ENCODE results near the gene RNF182.
"Not testable (repeated sequence)": the region's sequence is repeated elsewhere in the genome, so short reads cannot be mapped to it uniquely, and the experiment has no call there.

Gene RNF182

DNA sequence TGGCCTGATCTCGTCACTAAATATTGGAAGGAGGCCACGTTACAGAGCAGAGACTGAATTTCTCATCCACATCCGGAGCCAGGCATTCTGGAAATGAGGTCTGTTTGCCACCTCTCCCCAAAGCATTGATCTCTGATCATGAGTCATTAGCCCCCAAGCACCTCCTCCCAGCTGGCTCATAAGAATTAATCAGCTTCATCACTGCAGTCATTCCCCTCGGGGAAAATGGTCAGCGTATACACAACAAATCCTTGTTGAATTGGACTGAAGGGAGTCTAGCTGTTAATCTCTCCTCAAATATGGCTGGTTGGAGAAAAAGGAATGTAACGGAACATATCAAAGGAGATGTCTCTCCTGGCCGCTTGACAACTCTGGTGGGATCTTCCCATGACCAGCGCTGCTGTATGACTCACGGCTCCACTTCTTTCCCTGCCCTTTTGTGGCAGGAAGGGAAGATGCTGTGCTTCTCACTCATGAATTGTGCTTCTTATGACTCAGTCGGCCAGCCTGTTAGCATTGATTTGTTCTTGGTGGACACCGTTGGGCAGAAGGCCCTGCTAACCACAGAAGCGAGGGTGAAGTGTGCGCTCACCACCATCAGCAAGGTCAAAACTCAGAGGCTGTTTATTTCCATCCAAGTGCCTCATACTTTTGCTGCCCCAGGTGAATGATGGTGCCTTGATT, 76.7 kb downstream of the RNF182 start:
- DNase-seq (ENCODE audit: low spot score) = no peak

DNA sequence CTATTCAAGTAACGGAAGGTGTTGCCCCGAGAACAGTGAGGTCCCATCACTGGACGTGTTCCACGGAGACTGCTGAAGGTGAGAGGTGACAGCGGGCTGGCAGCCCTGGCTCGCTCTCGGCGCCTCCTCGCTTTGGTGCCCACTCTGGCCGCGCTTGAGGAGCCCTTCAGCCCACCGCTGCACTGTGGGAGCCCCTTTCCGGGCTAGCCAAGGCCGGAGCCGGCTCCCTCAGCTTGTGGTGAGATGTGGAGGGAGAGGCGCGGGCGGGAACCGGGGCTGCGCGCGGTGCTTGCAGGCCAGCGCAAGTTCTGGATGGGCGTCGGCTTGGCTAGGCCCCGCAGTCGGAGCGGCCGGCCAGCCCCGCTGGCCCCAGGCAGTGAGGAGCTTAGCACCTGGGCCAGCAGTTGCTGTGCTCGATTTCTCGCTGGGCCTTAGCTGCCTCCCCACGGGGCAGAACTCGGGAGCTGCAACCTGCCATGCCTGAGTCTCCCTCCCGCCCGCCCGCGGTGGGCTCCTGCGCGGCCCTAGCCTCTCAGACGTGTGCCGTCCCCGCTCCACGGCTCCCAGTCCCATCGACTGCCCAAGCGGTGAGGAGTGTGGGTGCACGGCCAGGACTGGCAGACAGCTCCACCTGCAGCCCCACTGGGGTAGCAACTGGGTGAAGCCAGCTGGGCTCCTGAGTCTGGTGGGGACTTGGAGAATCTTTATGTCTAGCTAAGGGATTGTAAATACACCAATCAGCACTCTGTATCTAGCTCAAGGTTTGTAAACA, 77.6 kb downstream of the RNF182 start:
- DNase-seq (ENCODE audit: low spot score) = no peak

DNA sequence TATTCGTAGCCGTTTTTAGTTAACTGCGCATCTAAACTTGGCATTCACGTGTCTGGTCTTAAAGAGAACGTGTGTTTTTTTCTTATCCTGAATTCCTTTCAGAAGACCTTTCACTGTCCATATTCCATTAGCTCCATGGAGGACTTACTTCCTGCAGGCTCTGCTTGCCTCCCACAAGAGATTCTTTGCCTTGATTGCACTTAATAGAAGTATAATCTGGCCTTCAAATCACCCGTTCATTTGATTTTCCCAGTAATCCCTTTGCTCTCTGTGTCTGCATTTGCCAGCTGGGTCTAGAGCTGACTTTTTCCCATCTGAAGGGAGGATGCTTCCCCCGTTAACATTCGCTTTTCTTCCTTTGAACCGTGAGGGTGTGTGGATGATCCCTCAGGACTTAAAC, 79.5 kb downstream of the RNF182 start:
- DNase-seq (ENCODE audit: low spot score) = no peak

DNA sequence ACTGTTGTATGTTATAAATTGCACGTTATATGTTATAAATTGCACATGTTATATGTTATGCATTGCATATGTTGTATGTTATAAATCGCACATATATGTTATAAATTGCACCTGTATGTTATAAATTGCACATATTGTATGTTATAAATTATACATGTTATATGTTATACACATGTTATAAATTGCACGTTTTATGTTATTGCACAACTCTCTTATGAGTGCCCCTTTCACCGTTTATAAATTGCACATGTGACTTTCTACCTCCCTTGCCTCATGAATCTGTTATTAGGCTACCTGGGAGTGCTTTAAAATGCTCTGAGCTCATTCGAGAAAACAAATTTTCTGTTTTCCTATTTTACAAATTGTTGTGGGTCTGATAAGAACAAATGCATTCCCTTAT, 84.1 kb downstream of the RNF182 start:
- DNase-seq (ENCODE audit: low spot score) = no peak

DNA sequence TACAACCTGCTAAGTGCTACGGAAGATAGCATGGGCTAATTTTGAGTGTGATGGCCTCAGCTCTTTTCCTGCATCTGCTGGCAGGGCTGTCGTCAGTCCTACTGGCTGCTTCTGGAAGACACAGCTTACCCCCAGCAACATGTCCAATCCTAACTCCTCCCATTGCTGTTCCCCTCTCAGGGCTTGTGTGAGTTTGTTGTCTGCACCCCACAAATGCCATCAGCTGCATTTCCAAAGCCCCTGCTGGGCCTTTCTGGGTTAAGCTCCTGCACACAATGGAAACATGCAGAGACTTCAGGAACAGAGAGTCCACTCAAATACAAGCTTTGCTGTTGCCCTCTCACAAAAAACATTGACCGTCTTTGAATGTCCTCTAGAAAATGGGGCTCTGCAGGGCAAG, 84.7 kb downstream of the RNF182 start:
- DNase-seq (ENCODE audit: low spot score) = no peak

DNA sequence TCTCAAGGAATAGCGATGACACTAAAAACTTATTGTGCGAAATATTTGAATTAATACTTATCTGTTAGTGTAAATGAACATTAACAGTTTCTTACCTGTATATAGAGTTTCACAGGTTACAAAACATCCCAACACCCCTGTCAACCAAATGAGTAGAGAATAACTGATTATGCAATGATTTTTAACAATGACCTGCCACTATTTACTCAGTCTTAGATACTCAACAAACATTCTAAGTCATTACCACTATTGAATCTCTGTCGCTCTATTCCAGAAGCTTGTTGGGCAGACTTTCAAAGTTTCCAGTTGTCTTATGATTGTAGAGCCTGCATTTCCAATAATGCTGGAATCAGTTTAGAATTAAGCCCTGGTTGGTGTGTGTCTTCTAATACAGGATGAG, 85.5 kb downstream of the RNF182 start:
- no peak for DNase-seq (ENCODE audit: low spot score)

DNA sequence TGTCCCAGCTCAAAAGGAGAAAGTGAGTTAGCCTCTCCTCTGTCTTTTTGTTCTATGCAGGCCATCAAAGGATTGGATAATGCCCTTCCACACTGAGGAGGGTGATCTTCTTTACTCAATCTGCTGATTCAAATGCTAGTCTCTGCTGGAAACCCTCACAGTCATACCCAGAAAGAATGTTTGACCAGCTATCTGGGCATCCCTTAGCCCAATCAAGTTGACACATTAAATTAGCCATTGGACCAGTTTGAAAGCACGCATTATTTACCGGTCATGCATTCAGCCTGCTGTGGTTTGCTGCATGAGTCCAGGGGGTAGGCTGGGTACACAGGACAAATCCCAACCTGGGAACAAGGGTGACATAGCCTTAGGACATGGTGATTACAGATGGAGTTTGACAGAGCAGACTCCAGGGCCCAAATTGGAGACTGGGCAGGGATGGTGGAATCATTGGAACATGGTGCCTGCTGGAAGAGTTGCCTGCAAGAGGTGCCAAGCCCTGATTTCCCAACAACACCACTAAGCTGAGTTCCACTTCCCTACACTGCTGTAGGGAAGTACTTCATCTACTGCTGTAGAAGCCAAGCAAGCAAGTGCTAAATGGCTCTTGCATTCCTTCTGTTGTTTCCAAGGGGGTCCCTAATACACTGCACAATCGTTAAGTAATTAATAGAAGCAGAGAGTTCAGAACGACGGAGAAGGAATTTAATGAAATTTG, 87.7 kb downstream of the RNF182 start:
- DNase-seq (ENCODE audit: low spot score) = no peak

DNA sequence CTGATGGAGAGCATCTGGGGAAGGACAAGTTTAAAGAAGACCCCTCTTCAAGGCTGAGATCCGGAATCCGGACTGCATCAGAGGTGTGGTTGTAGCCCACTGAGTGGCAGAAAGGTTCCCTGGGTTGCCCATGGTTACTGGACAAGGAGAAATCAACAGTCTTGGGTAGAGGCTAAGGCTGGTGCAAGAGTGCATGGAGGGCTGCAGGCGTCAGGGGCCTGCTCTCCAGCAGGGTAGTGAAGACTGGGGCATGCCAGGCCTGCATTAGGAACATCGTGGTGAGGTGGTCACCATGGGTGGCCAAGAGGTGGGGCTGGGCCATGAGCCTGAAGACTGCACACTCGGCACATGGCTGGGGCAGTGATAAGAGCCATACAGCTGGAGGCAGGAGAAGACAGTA, 91.2 kb downstream of the RNF182 start:
- DNase-seq (ENCODE audit: low spot score) = no peak

DNA sequence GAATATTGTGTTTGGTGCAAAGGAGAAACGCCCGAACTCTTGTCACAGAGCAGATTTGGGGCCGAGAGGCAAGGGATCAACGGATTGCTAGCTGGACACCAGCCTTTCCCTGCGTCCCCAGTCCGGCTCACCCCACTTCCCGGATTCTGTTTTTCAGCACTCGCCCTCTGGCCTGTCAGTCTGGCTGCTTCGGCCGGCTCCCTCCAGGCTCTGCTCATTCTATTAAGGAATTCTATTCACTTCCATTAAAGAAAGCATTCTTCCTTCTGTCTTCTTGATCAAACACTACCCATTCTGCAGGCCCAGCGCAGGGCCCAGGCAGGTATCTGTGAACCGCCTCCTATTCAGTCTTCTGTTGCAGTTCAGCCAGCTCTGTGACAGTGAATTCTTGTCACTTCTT, 91.7 kb downstream of the RNF182 start:
- DNase-seq (ENCODE audit: low spot score) = no peak

DNA sequence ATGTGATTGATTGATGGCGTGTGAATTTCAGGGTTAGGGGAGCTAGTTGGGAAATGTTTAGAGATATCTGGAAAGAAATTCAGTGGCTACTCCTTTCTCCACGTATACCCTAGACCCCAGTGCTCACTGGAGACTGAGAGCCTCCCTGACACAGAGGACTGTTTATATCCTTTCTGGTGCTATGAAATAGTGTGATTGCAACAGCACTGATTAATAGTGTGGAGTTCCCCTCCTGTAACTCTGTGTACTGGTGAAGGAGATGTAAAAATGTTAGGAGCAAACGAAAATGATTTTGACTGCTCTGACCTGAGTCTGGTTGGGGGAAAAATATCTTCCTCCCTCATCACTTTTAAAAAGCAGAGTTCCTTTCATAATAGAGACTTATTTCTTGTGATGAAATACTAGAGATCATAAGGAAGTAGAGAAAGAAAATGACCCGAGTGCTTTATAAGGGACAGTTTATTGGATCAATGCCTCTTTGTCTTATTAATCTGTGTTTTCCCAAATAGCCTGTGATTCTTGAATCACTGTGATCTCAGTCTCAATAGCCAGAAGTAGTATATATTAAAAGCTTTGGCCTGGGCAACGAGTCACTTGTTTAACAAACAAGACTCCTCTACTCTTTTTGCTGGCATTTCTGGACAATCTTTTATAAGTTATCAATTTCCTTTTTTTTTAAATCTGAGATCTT, 92.3 kb downstream of the RNF182 start:
- no peak for DNase-seq (ENCODE audit: low spot score)

DNA sequence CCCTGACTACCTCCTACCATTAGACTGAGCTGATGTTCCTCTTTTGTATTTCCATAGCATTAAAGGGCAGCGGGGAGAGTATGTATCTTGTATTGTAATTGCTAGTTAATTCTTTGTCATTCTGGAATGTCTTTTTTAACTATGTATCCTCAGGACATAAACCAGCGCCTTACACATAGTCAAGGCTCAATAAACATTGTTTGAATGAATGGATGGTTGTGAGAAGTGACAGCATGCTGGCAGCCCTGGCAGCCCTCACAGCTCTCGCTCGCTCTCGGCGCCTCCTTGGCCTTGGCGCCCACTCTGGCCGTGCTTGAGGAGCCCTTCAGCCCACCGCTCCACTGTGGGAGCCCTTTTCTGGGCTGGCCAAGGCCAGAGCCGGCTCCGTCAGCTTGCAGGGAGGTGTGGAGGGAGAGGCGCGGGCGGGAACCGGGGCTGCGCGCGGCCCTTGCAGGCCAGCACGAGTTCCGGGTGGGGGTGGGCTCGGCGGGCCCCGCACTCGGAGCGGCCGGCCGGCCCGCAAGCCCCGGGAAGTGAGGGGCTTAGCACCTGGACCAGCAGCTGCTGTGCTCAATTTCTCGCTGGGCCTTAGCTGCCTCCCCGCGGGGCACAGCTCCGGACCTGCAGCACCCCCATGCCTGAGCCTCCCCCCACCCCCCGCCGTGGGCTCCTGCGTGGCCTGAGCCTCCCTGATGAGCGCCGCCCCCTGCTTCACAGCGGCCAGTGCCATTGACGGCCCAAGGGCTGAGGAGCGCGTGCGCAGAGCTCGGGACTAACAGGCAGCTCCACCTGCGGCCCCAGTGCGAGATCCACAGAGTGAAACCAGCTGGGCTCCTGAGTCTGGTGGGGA, 93.1 kb downstream of the RNF182 start:
- DNase-seq (ENCODE audit: low spot score) = no peak

DNA sequence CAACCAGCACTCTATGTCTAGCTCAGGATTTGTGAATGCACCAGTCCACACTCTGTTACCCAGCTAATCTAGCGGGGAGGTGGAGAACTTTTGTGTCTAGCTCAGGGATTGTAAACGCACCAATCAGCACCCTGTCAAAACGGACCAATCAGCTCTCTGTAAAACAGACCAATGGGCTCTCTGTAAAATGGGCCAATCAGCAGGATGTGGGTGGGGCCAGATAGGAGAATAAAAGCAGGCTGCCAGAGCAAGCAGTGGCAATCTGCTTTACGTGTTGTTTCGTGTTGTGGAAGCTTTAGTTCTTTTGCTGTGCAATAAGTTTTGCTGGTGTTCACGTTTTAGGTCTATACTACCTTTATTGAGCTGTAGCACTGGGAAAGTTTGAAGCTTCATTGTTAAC, 93.8 kb downstream of the RNF182 start:
- not testable (repeated sequence) for DNase-seq (ENCODE audit: low spot score)

DNA sequence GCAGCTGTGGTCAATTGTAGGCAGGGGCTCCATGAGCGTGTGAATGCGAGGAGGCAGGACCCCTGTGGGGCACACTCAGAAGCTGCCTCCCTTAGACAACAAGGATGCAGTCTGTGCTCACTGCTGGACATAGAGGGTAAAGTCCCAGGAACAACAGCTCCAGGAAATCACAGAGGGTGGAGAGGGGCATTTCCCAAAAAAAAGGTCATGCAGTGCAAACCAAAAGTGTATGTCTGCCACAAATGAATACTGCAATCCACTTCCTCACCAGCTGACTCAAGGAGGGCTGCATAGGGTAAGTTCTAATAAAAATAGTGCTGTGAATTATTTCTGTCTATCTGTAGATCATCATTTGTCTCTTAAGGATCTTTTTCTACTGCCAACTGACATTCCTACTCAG, 95.8 kb downstream of the RNF182 start:
- no peak for DNase-seq (ENCODE audit: low spot score)

DNA sequence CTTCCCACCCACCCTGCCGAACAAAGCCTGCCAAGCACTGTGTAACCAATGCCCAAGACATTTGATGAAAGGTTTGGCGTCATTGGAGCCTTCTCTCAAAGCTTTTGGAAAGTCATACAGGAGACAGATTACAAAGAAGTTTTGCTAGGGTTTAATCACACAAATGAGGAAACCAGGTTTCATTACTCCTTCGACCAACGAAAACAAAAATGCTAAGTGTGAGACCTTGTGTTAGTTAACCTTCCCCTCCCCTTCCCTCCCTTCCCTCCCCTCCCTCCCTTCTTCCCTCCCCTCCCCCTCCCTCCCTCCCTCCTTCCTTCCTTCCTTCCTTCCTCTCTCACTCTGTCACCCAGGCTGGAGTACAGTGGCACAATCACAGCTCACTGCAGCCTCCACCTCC, 96.7 kb downstream of the RNF182 start:
- DNase-seq (ENCODE audit: low spot score) = no peak

DNA sequence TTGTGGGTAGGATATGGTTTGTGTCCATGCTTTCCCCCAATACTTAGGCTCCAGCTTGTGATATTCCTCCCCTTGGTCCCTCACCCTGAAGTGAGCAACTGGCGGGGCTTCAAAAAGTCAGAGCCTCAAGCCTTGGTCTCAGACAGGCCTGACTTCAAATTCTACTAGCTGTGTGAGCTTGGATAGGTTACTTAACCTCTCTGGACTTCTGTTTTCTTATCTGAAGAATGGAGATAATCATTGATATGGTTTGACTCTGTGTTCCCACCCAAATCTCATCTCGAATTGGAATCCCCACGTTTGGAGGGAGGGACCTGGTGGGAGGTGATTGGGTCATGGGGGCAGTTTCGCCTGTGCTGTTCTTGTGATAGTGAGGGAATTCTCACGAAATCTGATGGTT, 97.9 kb downstream of the RNF182 start:
- no peak for DNase-seq (ENCODE audit: low spot score)

DNA sequence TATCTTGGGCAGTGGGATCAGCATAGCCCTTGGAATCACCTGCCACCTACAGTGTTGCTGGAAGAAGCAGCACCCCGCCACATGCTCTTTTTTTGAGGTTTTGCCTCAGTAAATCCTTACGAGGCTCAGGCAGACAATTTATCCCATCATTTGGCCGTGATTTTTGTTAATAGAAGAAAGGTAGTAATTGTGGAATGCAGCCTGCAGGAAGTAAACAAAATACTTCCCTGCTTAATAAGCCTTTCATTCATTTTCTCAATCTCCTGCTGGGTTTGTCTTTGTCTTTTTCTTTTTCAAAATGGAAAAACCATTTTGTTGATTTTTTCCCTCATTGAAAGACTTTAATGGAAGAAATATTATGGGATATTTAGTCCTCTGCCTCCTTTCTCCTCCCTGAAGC, 99.1 kb downstream of the RNF182 start:
- DNase-seq (ENCODE audit: low spot score) = no peak

DNA sequence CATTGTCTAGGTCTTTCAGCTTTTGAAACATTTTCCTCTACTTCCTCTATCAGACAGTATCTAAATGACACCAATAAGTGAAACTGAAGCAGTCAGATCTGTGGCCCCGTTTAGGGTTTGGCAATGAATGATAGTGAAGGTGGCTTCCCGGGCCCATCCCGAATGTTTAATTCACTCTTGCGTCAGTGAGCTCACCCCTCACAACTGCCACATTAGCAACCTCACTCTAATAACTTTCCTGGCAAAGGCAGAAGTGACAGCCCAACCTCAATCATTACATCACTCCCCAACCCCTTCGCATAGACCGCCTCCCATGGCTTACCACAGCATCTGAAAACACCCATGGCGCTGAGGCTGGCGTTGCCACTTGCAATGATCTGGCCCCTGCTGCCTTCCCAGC, 100.4 kb downstream of the RNF182 start:
- DNase-seq (ENCODE audit: low spot score) = no peak

DNA sequence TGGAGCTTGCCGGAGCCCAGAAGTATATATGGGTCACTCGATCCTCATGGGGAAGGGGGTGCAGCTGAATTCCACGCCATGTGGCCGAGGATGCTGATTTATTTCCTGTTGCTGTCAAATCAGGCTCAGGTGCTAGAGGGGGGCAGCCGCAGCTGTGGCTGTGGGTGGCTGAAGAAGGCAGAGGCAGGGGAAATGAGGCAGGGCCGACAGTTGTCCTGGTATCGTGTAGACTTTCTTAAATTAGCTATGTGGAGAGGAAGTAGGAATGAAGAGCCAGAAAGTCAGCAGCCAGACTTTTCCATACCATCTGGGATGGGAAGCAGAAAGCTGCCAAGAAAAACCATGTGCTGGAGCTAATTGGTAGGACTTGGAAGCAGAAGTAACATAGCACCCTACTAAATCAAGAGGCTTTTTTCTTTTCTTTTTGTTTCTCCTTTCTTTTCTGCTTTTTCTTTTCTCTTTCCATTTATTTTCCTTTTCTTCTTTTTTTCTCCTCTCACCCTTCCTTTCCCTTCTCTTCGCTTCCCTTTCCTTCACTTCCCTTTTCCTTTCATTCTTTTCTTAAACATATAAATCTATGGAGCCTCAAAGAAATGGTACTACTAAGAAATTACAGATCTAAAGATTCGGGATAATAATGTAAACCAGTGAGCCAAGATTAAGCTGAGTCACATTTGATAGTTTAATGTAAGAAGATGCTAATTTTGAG, 102.2 kb downstream of the RNF182 start:
- no peak for DNase-seq (ENCODE audit: low spot score)

DNA sequence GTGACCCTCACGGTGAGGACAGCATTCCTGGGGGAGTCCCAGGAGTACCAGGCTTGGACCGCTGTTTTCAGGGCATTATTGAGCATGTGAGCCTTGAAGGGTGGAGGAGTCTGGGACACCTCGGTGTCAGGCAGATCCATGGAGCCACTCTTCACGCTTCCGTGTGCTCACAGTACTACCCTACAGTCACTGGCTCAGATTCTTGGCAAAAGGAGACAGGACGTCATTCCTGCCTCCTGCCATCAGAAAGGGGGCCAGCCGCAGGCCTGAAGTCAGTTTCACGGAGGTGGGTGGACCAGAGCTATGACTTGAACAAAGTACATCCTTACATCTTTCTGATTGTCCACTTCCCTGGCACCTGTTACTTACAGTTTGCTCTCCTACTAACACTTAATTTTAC, 103.9 kb downstream of the RNF182 start:
- no peak for DNase-seq (ENCODE audit: low spot score)

DNA sequence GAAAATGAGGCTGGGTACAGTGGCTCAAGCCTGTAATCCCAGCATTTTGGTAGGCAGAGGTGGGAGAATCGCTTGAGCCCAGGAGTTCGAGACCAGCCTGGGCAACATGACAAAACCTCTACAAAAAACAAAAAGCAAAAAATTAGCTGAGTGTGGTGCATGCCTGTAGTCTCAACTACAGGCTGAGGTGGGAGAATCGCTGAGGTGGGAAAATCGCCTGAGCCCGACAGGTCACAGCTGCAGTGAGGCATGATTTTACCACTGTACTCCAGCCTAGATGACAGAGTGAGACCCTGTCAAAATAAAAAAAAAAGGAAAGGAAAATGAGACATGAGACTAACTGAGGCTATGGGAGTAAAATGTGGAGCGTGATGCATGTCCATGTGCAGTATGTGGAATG, 104.9 kb downstream of the RNF182 start:
- DNase-seq (ENCODE audit: low spot score) = no peak

All from CD4-positive, alpha-beta T cell treated with Interleukin-2 at 100 ng/mL for 4 hours (primary cell).